H1 (cell line): ENCODE data around the gene PIK3C2G. TPM values are rescaled to one million over a fixed set of nuclear protein-coding genes. Genes with fewer than 3 reads are reported as not detected.

Experiments used
- CTCF ChIA-PET: fragments of 300-600 bp; sonication (Branson Sonifier 250); formaldehyde crosslinking; loops from one replicate; lab custom pipeline; 2021; ENCODE audit not compliant: partially characterized antibody; lab: Charles Lee
- POLR2A ChIA-PET: fragments of 300-600 bp; sonication (Branson Sonifier 250); formaldehyde crosslinking; loops from one replicate; lab custom pipeline; 2021; ENCODE audit warnings: inconsistent platforms; ENCODE audit not compliant: partially characterized antibody; lab: Charles Lee
- DNase-seq, 2 experiments: peaks; one replicate each; pipeline versions ENCODE4 v3.0.0 to v3.0.0-alpha.2; 2010 to 2022; ENCODE audit warnings: low spot score in 2 of 2, low read depth in 1 of 2, mixed read lengths in 1 of 2
- FAIRE-seq: peaks from 2 replicates; lab custom pipeline; 2011; peaks lifted over from hg19 to GRCh38; lab: Jason Lieb, UNC
- H2AFZ ChIP-seq: 2 replicates; pipeline ENCODE4 v1.8.1; 2012; ENCODE audit warnings: low read length, inconsistent platforms
- H2AK5ac ChIP-seq: 2 replicates; pipeline ENCODE4 v1.6.1; 2013; ENCODE audit warnings: low read depth, low read length
- H2BK120ac ChIP-seq: replicated peaks from 2 replicates; pipeline ENCODE3; 2013; ENCODE audit warnings: low read depth, low read length, inconsistent platforms
- H2BK12ac ChIP-seq: 2 replicates; pipeline ENCODE4 v1.6.1; 2013; ENCODE audit warnings: low read depth, low read length
- H2BK15ac ChIP-seq: 2 replicates; pipeline ENCODE4 v1.6.1; 2013; ENCODE audit warnings: low read length
- H2BK20ac ChIP-seq: 2 replicates; pipeline ENCODE4 v1.6.1; 2013; ENCODE audit warnings: low read length
- H2BK5ac ChIP-seq: 2 replicates; pipeline ENCODE4 v1.6.1; 2013; ENCODE audit warnings: low read depth, low read length
- H3K14ac ChIP-seq: 2 replicates; pipeline ENCODE4 v1.6.1; 2013; ENCODE audit warnings: inconsistent platforms; ENCODE audit not compliant: insufficient read length
- H3K18ac ChIP-seq: 2 replicates; pipeline ENCODE4 v1.6.1; 2013; ENCODE audit warnings: low read length; ENCODE audit errors: extremely low read depth
- H3K23ac ChIP-seq: 2 replicates; pipeline ENCODE4 v1.6.1; 2013; ENCODE audit warnings: inconsistent platforms; ENCODE audit not compliant: insufficient read length
- H3K23me2 ChIP-seq: 2 replicates; pipeline ENCODE4 v1.6.1; 2013; ENCODE audit warnings: low read depth, low read length
- H3K27ac ChIP-seq: 2 replicates; pipeline ENCODE4 v1.6.1; 2011; ENCODE audit warnings: low read depth, low read length, inconsistent platforms
- H3K27me3 ChIP-seq, 4 experiments: replicated peaks in 1 of 4; 1 replicate in 1 of 4; 2 replicates in 3 of 4; pipeline versions ENCODE4 v1.6.1 to v1.8.1; 2011 to 2013; ENCODE audit warnings: low read length in 3 of 4, mild to moderate bottlenecking in 3 of 4, inconsistent platforms in 2 of 4, mixed read lengths in 2 of 4, moderate library complexity in 1 of 4; ENCODE audit not compliant: control insufficient read depth in 3 of 4, insufficient read depth in 3 of 4; ENCODE audit errors: extremely low read depth in 1 of 4
- H3K36me3 ChIP-seq, 4 experiments: 2 replicates each; pipeline versions ENCODE4 v1.6.1 to v1.8.1; 2011 to 2013; ENCODE audit warnings: mild to moderate bottlenecking in 4 of 4, low read length in 3 of 4, moderate library complexity in 2 of 4, control low read depth in 1 of 4, inconsistent platforms in 1 of 4; ENCODE audit not compliant: insufficient read depth in 4 of 4, control insufficient read depth in 2 of 4
- H3K4ac ChIP-seq: replicated peaks from 2 replicates; pipeline ENCODE3; 2013; ENCODE audit warnings: low read length, low read depth, mixed read lengths, inconsistent platforms; ENCODE audit not compliant: insufficient read length
- H3K4me1 ChIP-seq, 4 experiments: replicated peaks in 1 of 4; 1 replicate in 1 of 4; 2 replicates in 3 of 4; pipeline versions ENCODE4 v1.6.1 to v1.8.1; 2011 to 2013; ENCODE audit warnings: low read length in 3 of 4, inconsistent platforms in 2 of 4, mixed read lengths in 1 of 4; ENCODE audit not compliant: insufficient read depth in 4 of 4, control insufficient read depth in 3 of 4
- H3K4me2 ChIP-seq, 2 experiments: 2 replicates each; pipeline versions ENCODE4 v1.6.1 to v1.8.1; 2011 to 2013; ENCODE audit warnings: low read depth in 2 of 2, low read length in 2 of 2, control low read depth in 1 of 2, inconsistent platforms in 1 of 2, mild to moderate bottlenecking in 1 of 2; ENCODE audit not compliant: insufficient read depth in 1 of 2
- H3K4me3 ChIP-seq, 4 experiments: fragments of 200-600, 300-600 bp in 1 of 4; sonication (generic), shearing (Covaris generic), sonication (Bioruptor Twin) in 1 of 4; 2 replicates each; pipeline versions ENCODE4 v1.5.1 to v1.8.1; 2011 to 2016; ENCODE audit warnings: low read length in 4 of 4, low read depth in 3 of 4, control low read depth in 2 of 4, inconsistent platforms in 2 of 4, mild to moderate bottlenecking in 2 of 4, mixed read lengths in 1 of 4, moderate library complexity in 1 of 4; ENCODE audit not compliant: insufficient read depth in 2 of 4; ENCODE audit errors: extremely low read depth in 1 of 4
- H3K56ac ChIP-seq: replicated peaks from 2 replicates; pipeline ENCODE3; 2013; ENCODE audit warnings: low read depth, mild to moderate bottlenecking, mixed read lengths, low read length, inconsistent platforms; ENCODE audit not compliant: insufficient read length
- H3K79me1 ChIP-seq: 2 replicates; pipeline ENCODE4 v1.6.1; 2013; ENCODE audit warnings: low read depth, low read length, control low read depth
- H3K79me2 ChIP-seq, 2 experiments: 2 replicates each; pipeline versions ENCODE4 v1.6.1 to v1.8.1; 2012 to 2013; ENCODE audit warnings: low read length in 2 of 2, mild to moderate bottlenecking in 2 of 2, inconsistent platforms in 1 of 2; ENCODE audit not compliant: insufficient read depth in 2 of 2, control insufficient read depth in 1 of 2
- H3K9ac ChIP-seq, 4 experiments: replicated peaks in 1 of 4; 1 replicate in 1 of 4; 2 replicates in 3 of 4; pipeline versions ENCODE4 v1.6.1 to v1.8.1; 2011 to 2013; ENCODE audit warnings: low read depth in 3 of 4, low read length in 3 of 4, control low read depth in 2 of 4, mild to moderate bottlenecking in 2 of 4, moderate library complexity in 2 of 4, inconsistent platforms in 1 of 4; ENCODE audit errors: extremely low read depth in 1 of 4
- H3K9me3 ChIP-seq, 2 experiments: 2 replicates each; pipeline versions ENCODE4 v1.6.1 to v1.8.1; 2012 to 2013; ENCODE audit warnings: mild to moderate bottlenecking in 2 of 2, moderate library complexity in 2 of 2, control low read depth in 1 of 2, inconsistent platforms in 1 of 2, low read depth in 1 of 2, low read length in 1 of 2, mixed read lengths in 1 of 2; ENCODE audit not compliant: insufficient read depth in 2 of 2
- H4K20me1 ChIP-seq, 2 experiments: replicated peaks in 1 of 2; 2 replicates each; pipeline versions ENCODE3 to v1.8.1; 2011 to 2013; ENCODE audit warnings: inconsistent platforms in 2 of 2, low read length in 2 of 2, mild to moderate bottlenecking in 1 of 2; ENCODE audit not compliant: insufficient read depth in 2 of 2, control insufficient read depth in 1 of 2
- H4K5ac ChIP-seq: 2 replicates; pipeline ENCODE4 v1.6.1; 2013; ENCODE audit warnings: low read length, low read depth, mixed read lengths, inconsistent platforms; ENCODE audit not compliant: insufficient read length
- H4K8ac ChIP-seq: 2 replicates; pipeline ENCODE4 v1.8.0; 2013; ENCODE audit warnings: mild to moderate bottlenecking, moderate library complexity, low read length, inconsistent platforms; ENCODE audit not compliant: insufficient read depth; ENCODE audit errors: extremely low read depth
- H4K91ac ChIP-seq: replicated peaks from 2 replicates; pipeline ENCODE3; 2013; ENCODE audit warnings: low read length, mixed read lengths, inconsistent platforms; ENCODE audit not compliant: insufficient read length
- ASH2L ChIP-seq: fragments of 200-600, 300-600 bp; sonication (generic); IDR thresholded peaks from one replicate; pipeline ENCODE4 v1.7.1; 2017; ENCODE audit warnings: low read length
- WGBS, 2 experiments: shearing (Covaris generic) in 1 of 2; methylation state at CpG; one replicate each; pipeline versions ENCODE4 v1.1.6 to v1.1.7; 2013 to 2015; ENCODE audit warnings: low lambda C conversion rate in 2 of 2, mixed read lengths in 2 of 2, inconsistent platforms in 1 of 2, low coverage in 1 of 2, missing lambda C conversion rate in 1 of 2; ENCODE audit not compliant: insufficient replicate concordance in 2 of 2, insufficient coverage in 1 of 2, insufficient read length in 1 of 2; ENCODE audit errors: extremely low coverage in 1 of 2, missing lambda C conversion rate in 1 of 2; 5-methylcytosine and 5-hydroxymethylcytosine counted together
- polyA plus RNA-seq, 7 experiments: library from polyadenylated mRNA; depleted of rRNA in 3 of 7; stranded (reverse) in 5 of 7; unstranded in 2 of 7; fragments of >200 nt in 5 of 7; fragments of 200-250 nt in 2 of 7; gene quantifications; 1 replicate in 5 of 7; 2 replicates in 1 of 7; 4 replicates in 1 of 7; pipeline versions ENCODE4 v1.2.1 to v1.2.3, GENCODE V29; 2011 to 2013; ENCODE audit warnings: missing spikeins in 2 of 7, mixed read lengths in 2 of 7
- total RNA-seq: library from RNA; stranded (reverse); fragmentation: NEBNext Ultra II Directional; extraction: Animal tissue kit (Norgen Biotek cat#: 25700); gene quantifications from 2 replicates; pipeline ENCODE4 v1.2.1, GENCODE V29; 2021

Gene PIK3C2G
- total and polyA plus RNA-seq, 2 of the 8 experiments (the other 6 are each of a cell fraction or from before 2014, with no cell fraction given), result not detected

GRCh38 chr12:18472806-18473205 is 211.5 kb downstream of the PIK3C2G start:
- H4K5ac ChIP-seq, result no peak overlapping the region
- WGBS, 2 experiments, result 88% methylated on average over 9 of the region's 9 CpGs; no CpG with 5 or more reads in 1 of the 2 experiments

More at GRCh38 chr12:18472806-18473205, 211.5 kb downstream of the PIK3C2G start:
- no peaks in the 10 kb centered on the region for H4K20me1 ChIP-seq
- no peak overlapping the region for H2AK5ac ChIP-seq
- ChIA-PET CTCF (no interaction called here), POLR2A (no interaction called here)
- H3K79me2 ChIP-seq, result no peaks in the 10 kb centered on the region
- no peak overlapping the region for H2BK5ac ChIP-seq
- peaks cover 0 to 3% (median 0%) of the 10 kb centered on the region in 4 experiments; a peak in 1 of 7 replicates for H3K4me1 ChIP-seq
- no peak overlapping the region for H3K56ac ChIP-seq
- H3K79me1 ChIP-seq, result no peaks in the 10 kb centered on the region
- no peak overlapping the region for H2AFZ ChIP-seq
- H2BK20ac ChIP-seq, result no peak overlapping the region
- H2BK15ac ChIP-seq, result no peak overlapping the region
- H3K18ac ChIP-seq, result no peak overlapping the region
- no peak overlapping the region for H3K23ac ChIP-seq
- no peak overlapping the region for H4K91ac ChIP-seq
- H3K27me3 ChIP-seq, result no peaks in the 10 kb centered on the region; a peak in 1 of 7 replicates
- FAIRE-seq, result no peak
- no peak overlapping the region for H4K8ac ChIP-seq
- H3K4me2 ChIP-seq, result no peak overlapping the region
- no peaks in the 10 kb centered on the region for H3K9me3 ChIP-seq
- H2BK120ac ChIP-seq, result no peak overlapping the region
- no peak overlapping the region for H3K27ac ChIP-seq
- H3K14ac ChIP-seq, result no peak overlapping the region
- H3K36me3 ChIP-seq, result no peaks in the 10 kb centered on the region
- H3K4ac ChIP-seq, result no peak overlapping the region
- DNase-seq, result no peak
- H3K9ac ChIP-seq, result no peak overlapping the region
- H2BK12ac ChIP-seq, result no peak overlapping the region
- H3K23me2 ChIP-seq, result no peaks in the 10 kb centered on the region; the same call in 1 of the 2 replicates
- TF ChIP-seq ASH2L, result no peak
- no peak overlapping the region for H3K4me3 ChIP-seq
